Fibroblast of mammary gland (primary cell): Measurements from ENCODE around the gene SYPL1.

Source experiments
- DNase-seq: peaks from one replicate; pipeline ENCODE4 v3.0.0-alpha.2; 2010; ENCODE audit warnings: low read depth
- H3K4me3 ChIP-seq: 2 replicates; pipeline ENCODE4 v1.5.1; 2011; ENCODE audit warnings: low read depth, mild to moderate bottlenecking, low read length, moderate library complexity; ENCODE audit not compliant: control insufficient read depth
- CTCF ChIP-seq: conservative IDR thresholded peaks from 2 replicates; pipeline ENCODE4 v1.5.1; 2011; ENCODE audit warnings: low read depth, low read length, inconsistent platforms; ENCODE audit not compliant: control insufficient read depth, insufficient read depth

Gene SYPL1

GRCh38 chr7:106112118-106112971 is at the start of gene SYPL1:
SYPL1 (minus strand) TSS chr7:106112312; CDS start chr7:106112208, 104 bp downstream.
- H3K4me3 ChIP-seq = peak within 1 kb of the TSS; percentile 79
- no peak for TF ChIP-seq CTCF
- DNase-seq = peak; percentile 82

GRCh38 chr7:106155027-106155426 is 42.9 kb upstream of the SYPL1 start:
- no peak for DNase-seq
- TF ChIP-seq CTCF = no peak
- no peak overlapping the region for H3K4me3 ChIP-seq

- no peak overlapping the region for H3K4me3 ChIP-seq
- peak; percentile 98 for TF ChIP-seq CTCF
- DNase-seq = peak; percentile 79
Observed at GRCh38 chr7:106153891-106154449, 41.9 kb upstream of the SYPL1 start.

- no peak for TF ChIP-seq CTCF
- DNase-seq = no peak
- H3K4me3 ChIP-seq = no peak overlapping the region
Observed at GRCh38 chr7:106152313-106152665, 40.2 kb upstream of the SYPL1 start.

GRCh38 chr7:106151459-106152312 is 39.6 kb upstream of the SYPL1 start:
- H3K4me3 ChIP-seq = no peak overlapping the region
- DNase-seq = no peak
- TF ChIP-seq CTCF = no peak

- no peak for DNase-seq
- no peak for TF ChIP-seq CTCF
- H3K4me3 ChIP-seq = no peak overlapping the region
Observed at GRCh38 chr7:106143711-106144337, 31.7 kb upstream of the SYPL1 start.
